Measurements from ENCODE around the gene TDG. TPM values are rescaled to one million over a fixed set of nuclear protein-coding genes. Genes with fewer than 3 reads are reported as not detected.
A peak's percentile ranks its signal among the peaks of the same experiment; 100 is the strongest.

TDG gene
- total RNA-seq, 1 experiment from 2014 or later, result 38.2 TPM

GRCh38 chr12:103929046-103929783 lies 36.5 kb upstream of the TDG start:
- in situ Hi-C loops (cut with HindIII; ENCODE audit: low pct_unique_long_range_greater_than_20kb, low sequenced_read_pairs), result no loop called here
- TF ChIP-seq SIN3A (IDR thresholded peaks at IDR 0.05; ENCODE audit: borderline replicate concordance, insufficient read depth, low read depth, low read length), result no peak
- peak; percentile 55; the same call in 1 of the 2 replicates for TF ChIP-seq POLR2AphosphoS5 (IDR thresholded peaks at IDR 0.05; ENCODE audit: low read depth, low read length)
- TSS peak; percentile 85 for BruUV-seq (replicated peaks)
- ChIA-PET POLR2A (interaction anchor here (0.6 to 1.1 kb wide), 9 partner anchors 8 to 1902 kb away, joined by 3 to 9 read pairs (median 5); partner anchors contain the start of genes NT5DC3 and TDG), CTCF (no interaction called here)
- Histone ChIP-seq H3K27me3 (ENCODE audit: control insufficient read depth, insufficient read depth, low read length) (no peaks in the 10 kb centered on the region), H3K4me3 (ENCODE audit: low read depth in 2 of 2, low read length in 2 of 2) (peak overlapping the region; percentile 62 to 92), H3K4me1 (ENCODE audit: control insufficient read depth, insufficient read depth, low read length) (peaks cover 24% of the 10 kb centered on the region), H3K27ac (ENCODE audit: low read length) (peak overlapping the region; percentile 92), H3K9me3 (ENCODE audit: control insufficient read depth, insufficient read depth, low read depth, low read length) (no peaks in the 10 kb centered on the region), H3K36me3 (ENCODE audit: control insufficient read depth, insufficient read depth, low read length) (peaks cover 30% of the 10 kb centered on the region)
- intact Hi-C loops (cut with micrococcal nuclease; ENCODE audit: unreplicated experiment), result no loop called here
- DNase-seq (ENCODE audit: low read depth, low spot score), result peak; percentile 59
- peak; percentile 82 for ATAC-seq

GRCh38 chr12:103929784-103930033 lies 36.0 kb upstream of the TDG start:
- in situ Hi-C loops (cut with HindIII; ENCODE audit: low pct_unique_long_range_greater_than_20kb, low sequenced_read_pairs) (no loop called here), intact Hi-C loops (cut with micrococcal nuclease; ENCODE audit: unreplicated experiment) (no loop called here)
- BruUV-seq (replicated peaks), result no TSS peak
- Histone ChIP-seq H3K36me3 (ENCODE audit: control insufficient read depth, insufficient read depth, low read length) (peaks cover 33% of the 10 kb centered on the region), H3K4me1 (ENCODE audit: control insufficient read depth, insufficient read depth, low read length) (peaks cover 24% of the 10 kb centered on the region), H3K27me3 (ENCODE audit: control insufficient read depth, insufficient read depth, low read length) (no peaks in the 10 kb centered on the region), H3K4me3 (ENCODE audit: low read depth in 2 of 2, low read length in 2 of 2) (peak overlapping the region; percentile 62 to 92), H3K27ac (ENCODE audit: low read length) (peak overlapping the region; percentile 92; the same call in 1 of the 2 replicates), H3K9me3 (ENCODE audit: control insufficient read depth, insufficient read depth, low read depth, low read length) (no peaks in the 10 kb centered on the region)
- ChIA-PET POLR2A (interaction anchor here (0.6 to 1.1 kb wide), 11 partner anchors 9 to 1902 kb away, joined by 3 to 9 read pairs (median 5); partner anchors contain the start of genes NT5DC3 and TDG), CTCF (no interaction called here)
- TF ChIP-seq TCF7L2 (IDR thresholded peaks at IDR 0.05; ENCODE audit: low read depth, low read length) (no peak), CTCF (IDR thresholded peaks at IDR 0.05) (no peak), POLR2AphosphoS5 (IDR thresholded peaks at IDR 0.05; ENCODE audit: low read depth, low read length) (no peak), SIN3A (IDR thresholded peaks at IDR 0.05; ENCODE audit: borderline replicate concordance, insufficient read depth, low read depth, low read length) (no peak), REST (IDR thresholded peaks at IDR 0.05; ENCODE audit: insufficient read depth in 1 of 2, low read depth in 2 of 2, low read length in 1 of 2) (no peak)
- no peak for ATAC-seq
- DNase-seq (ENCODE audit: low read depth, low spot score), result no peak

All from Panc1 (cell line).